ENCODE results near the gene ADAMTSL1.

The ADAMTSL1 gene

DNA sequence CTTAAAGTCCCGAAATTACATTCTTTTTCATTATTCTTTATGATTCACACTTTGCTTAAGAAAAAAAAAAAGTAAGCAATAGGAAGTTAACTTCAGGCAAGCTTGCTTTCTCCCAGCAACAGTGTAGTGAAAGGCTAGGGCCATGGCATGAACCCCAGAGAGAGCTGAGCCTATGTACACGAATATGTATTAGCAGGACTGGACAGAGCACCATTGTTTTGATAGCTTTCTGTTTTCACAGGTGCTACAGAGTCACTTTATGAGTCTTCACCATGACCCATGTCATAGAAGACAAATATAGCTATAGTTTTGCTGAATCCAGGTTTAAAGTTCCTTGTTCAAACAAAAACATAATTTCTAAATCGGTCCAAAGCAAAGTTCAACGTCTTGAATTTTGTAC is 199.2 kb downstream of the ADAMTSL1 start:
- no peak for DNase-seq

DNA sequence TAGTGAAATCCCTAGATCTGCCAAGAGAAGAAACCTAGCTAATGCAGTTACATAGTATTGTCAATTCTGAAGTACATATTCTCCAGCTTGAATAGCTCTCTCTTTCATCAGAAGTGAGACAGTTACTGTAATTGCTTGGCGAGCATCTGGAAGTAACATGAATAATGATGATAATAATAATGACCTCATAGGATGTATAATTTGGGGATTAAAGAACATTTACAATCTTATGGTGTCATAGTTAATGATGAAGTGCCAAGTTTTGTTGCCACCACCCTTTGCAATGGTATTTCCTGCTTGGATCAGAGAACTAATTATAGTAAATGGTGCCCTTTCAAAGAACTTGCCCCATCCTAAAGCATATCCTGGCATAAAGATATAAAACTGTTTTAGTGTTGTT is 201.4 kb downstream of the ADAMTSL1 start:
- no peak for DNase-seq

DNA sequence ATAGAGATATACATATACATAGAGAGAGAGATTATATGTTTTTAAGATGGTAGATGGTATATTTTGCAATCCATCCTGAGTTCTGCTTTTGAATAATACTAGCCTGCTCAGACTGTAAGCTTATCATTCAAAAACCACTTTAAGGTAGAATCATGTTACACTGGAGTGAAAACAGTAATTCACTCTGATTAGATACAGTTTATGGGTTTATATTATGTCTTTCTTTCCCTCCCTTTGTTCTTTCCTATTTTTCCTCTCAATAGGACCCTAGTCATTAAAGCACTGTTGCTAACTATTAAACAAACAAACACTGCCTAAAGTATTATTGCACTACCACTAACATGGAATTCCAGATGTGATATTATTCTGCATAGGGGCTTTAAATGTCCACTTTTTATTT is 202.0 kb downstream of the ADAMTSL1 start:
- no peak for DNase-seq

DNA sequence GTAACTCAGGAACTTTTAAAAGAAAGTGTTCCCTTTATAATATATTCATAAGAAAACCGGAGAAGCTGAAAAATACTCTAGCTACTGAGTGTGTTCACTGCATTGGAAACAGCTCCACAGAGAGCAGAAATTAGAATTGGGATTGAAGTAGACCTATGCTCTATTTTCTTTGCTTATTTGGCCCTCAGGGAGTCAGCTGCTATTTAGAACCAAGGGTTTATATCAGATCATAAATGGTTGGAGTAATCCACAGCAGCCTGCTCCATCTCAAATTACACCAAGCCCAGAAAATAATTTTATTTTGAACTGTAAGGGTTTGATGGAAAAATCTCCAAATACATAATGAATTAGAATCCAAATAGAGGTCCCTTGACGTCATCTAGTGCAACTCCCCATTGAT is 202.6 kb downstream of the ADAMTSL1 start:
- DNase-seq, result no peak

DNA sequence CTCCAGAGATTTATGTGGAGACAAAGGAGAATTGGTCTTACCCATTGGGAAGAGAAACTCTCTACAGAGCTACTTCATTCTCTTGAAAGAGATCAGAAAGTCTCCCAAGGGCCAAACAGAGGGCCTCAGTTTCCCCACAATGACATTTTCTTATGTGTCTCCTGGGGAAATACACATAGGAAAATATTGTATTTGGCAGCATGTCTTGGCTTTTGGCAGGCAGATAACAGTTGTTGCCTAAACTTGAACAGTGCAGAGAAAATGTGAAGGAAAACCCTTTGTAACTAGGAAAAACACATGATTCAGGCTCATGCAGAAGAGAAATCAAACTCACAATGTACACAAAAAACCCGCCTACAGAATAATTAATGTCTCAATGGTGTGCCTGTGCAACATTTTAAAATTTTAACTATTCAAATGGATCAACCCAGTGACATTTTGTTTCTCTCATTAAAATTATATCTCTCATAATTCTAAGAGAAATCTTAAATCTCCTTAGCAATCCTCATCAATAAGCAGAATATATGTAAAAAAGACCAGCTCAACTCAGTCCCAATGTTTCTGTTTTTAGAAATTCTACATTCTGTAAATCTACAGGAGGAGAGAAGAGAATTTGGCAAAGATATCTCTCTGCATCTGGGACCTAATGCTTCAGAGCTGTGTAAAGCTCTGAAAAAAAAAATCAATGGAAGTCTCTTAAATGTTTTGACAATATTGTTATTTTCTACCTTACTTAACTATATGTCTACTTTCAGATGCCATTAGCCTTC is 205.1 kb downstream of the ADAMTSL1 start:
- DNase-seq, result no peak

DNA sequence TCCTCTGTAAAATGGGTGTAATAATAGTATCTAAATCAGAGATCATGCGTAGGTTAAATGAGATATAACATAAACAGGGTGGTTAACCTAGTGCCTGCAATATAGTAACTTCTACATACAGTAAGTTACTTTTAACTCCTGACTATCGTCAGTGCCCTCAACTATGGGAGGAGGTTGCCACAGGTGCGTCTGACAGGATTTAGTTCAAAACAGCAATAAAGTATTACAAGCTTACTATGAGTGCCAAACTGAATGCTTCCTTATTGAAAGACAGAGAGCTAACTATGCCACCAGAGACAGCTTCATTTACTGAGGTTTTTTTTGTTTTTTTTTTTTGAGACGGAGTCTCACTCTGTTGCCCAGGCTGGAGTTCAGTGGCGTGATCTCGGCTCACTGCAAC is 209.0 kb downstream of the ADAMTSL1 start:
- DNase-seq, result no peak

DNA sequence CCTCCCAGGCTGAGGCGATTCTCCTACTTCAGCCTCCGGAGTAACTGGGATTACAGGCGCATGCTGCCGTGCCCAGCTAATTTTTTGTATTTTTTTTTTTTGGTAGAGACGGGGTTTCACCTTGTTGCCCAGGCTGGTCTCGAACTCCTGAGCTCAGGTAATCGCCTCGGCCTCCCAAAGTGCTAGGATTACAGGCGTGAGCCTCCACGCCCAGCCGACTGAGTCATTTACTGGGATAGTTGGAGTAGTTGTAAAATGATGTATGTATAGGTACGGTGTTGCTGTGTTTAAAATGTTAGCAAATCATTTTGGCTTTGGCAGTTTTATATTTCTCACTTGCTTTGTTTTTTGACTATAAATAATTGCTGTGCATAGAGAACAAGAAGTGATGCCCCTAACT is 209.4 kb downstream of the ADAMTSL1 start:
- no peak for DNase-seq

DNA sequence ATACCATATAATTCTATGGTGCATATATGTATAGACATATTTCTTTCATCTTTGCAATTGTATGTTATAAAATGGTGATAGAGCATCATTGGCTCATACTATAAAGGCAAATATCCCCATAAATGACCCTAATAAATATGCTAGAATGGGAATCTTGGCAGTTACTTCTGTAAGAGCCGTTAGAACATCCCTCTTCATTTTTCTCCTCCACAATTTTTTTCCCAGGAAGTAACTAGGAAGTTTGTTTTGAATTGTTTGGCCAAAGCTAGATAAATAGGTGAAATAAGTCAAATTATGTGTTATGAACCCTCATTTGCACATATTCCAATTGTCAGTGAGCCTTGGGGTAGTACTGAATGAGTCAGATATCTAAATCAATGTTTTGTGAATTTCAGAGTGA is 209.9 kb downstream of the ADAMTSL1 start:
- no peak for DNase-seq

DNA sequence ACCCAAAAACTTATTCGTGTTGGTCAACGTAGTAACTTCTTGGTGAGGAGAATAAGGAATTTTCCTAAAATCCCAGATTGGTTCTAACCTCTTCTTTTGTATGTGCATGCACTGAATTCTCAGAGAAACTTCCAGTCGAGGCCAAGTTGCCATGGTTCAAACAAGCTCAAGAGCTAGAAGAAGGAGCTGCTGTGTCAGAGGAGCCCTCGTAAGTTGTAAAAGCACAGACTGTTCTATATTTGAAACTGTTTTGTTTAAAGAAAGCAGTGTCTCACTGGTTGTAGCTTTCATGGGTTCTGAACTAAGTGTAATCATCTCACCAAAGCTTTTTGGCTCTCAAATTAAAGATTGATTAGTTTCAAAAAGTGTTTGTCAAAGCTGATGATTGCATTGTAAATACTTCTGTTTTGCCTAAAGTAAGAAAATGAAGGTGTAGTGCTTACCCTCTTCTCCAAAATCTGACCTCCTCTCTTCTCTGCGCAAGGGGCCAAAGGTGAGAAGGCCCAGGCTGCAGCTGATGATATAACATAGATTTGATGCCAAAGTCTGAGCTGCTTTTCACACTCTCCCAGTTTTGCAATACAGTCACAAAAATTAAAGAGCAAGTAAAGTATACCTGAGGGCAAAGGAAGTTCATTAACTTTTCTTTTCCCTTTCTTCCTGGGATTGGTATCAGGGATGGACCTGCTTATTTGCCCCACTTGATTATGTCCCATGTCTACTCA is 210.8 kb downstream of the ADAMTSL1 start:
- no peak for DNase-seq

DNA sequence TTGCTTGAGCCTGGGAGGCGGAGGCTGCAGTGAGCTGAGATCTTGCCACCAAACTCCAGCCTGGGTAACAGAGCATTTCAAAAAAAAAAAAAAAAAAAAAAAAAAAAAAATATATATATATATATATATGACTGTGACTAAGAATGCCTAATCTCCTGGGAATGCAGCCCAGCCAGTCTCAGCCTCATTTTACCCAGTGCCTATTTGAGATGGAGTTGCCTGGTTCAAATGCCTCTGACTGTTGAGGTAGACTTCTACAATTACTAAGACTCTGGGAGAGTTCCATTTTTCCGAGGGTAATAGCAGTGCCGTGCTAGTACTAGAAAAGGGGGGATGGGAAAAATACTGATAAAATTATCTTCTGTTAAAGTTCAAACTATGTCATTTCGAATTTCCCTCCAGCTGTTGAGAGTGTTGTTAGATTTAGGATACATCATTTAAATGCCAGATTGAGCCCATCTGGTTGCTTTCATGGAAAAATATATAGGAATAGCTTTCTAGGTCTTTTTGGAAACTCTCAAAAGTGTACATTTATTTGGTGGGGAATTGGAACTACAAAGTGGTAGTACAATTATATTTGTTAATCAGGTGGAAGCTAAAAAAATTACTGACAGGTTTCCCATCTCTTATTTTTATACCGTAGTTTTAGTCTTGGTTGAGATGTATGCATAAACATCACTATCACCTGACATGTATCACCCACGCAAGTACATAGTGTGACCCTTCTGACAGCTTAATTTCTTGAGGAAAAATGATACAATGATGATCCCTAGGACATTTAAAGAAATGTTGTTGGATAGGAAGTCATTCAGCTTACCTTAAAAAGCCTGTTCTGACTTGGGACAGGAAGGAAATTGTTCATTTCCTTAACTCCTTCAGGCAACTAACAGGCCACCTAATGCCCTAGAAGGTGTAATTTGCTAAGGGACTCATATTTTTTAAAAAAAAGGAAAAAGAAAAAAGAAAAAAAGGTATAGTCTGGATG is 214.9 kb downstream of the ADAMTSL1 start:
- no peak for DNase-seq

DNA sequence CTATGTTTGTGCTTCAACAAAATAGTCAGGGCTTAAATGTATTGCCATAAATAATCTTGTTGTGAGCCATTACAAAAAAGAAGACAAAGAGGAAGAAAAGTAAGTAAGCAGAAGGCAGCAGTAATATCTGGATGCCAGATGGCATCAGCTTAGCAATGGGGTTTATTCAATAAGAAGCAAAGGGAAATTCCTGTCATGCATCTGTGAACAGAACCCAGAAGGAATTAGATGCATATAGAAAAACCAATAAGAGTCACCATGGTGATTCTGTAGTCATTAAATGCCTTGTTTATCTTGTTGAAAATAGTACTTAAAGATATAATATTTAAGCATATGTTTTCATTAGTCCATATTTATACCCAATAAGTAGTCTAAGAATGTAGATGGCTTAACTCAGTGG is 216.0 kb downstream of the ADAMTSL1 start:
- DNase-seq, result no peak

DNA sequence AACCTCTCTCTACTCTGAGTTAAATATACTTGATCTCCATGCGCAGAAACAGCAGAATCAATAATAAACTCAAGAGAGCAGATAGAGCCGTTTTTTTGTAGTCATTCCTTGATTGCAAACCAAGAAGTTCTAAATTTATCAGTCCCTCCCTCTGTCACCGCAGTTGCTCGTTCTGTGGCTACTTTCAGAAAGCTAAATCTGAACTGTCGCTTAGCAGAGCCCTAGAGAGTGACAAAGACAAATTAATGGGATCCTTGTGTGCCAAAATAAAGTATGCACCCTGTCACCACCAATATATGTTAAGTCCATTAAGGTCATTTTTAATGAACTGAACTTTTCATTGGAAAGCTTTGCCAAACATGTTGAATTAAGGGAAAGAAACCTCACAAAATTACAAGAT is 218.3 kb downstream of the ADAMTSL1 start:
- DNase-seq, result no peak

DNA sequence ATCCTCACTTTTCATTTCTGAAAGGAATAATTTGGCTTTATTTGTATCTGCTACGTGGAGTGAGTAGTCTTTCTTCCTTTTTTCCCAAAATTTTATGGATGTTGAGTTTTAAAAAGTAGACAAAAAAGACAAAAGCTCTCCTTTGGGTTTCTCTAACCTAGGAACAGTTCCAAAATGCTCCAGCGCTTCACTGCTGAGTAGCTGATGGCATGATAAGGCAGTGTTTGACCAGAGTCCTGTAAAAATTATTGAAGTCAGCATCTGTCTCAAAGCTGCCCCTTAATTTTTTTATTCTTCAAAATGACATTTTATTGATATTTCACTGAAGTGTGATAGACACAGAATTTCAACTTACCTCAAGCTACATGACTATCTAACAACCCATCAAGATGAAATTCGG is 219.0 kb downstream of the ADAMTSL1 start:
- DNase-seq, result no peak

DNA sequence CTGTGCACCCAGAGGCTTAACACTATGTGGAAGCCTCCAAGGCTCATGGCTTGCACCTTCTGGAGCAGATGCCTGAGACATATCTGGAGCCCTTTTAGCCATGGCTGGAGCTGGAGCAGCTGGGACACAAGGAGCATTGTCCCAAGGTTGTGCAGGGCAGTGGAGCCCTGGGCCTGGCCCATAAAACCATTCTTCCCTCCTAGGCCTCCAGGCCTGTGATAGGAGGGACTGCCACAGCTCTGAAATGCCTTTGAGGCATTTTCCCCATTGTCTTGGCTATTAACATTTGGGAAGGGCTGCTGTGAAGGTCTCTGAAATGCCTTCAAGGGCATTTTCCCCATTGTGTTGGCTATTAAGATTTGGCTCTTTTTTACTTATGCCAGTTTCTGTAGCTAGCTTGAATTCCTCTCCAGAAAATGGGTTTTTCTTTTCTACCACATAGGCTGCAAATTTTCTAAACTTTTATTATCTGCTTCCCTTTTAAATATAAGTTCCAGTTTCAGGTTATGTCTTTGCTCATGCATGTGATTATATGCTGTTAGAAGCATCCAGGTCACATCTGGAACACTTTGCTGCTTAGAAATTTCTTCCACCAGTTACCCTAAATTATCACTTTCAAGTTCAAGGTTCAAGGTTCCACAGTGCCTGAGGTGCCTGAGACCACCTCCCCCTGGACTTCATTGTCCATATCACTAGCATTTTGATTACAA is 221.2 kb downstream of the ADAMTSL1 start:
- DNase-seq, result no peak

DNA sequence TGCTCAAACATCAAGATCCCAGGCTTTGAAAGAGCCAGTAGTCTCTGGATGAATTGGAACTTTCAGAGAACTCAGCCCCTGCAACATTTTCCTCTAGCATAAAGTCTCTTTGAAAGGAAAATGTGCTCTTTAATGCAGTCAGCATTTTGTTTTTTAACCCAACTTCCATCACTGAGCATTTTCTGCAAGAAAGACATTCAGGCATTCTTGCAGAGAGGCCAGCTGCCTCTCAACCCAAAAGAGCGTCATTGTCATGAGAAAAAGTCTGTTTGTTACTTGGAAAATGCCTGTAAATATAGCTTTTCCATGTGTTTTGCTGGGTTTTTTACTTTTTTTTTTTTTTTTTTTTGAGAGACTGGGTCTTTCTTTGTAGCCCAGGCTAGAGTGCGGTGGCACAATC is 225.0 kb downstream of the ADAMTSL1 start:
- no peak for DNase-seq

DNA sequence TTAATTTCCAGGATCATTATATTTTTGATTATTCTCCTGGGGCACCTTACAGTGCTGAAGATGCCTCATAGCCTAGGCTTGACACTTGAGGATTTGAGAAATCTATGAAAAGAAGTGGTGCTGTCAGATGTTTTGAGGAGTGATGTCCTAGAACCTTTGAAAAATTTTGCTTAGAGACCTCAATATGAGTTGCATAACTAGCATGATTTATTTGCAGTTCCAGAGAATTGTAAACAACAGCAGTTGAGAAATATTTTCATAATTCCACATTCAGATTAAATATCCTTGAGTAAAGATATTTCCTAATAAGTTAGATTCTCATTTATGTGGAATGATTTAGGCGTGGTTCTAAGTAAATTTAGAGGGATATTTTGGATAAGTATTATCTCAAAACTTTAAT is 225.8 kb downstream of the ADAMTSL1 start:
- DNase-seq, result no peak

DNA sequence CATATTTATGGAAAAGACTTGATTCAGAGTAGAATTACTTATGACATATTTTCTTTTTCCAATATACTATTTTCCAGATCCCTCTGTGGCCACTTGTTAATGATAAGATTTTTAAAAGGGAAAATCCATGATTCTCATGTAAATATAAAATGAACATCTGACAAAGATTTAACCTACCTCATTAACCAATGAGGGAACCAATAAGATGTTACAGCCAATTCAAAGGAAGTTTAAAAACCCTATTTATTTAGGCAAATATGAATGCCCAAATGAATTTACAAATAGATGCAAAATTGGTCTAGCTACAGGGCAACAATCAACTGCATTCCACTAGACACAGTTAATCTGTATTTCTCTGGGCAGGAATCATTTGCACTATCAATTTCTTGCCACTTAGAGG is 226.8 kb downstream of the ADAMTSL1 start:
- DNase-seq, result no peak

DNA sequence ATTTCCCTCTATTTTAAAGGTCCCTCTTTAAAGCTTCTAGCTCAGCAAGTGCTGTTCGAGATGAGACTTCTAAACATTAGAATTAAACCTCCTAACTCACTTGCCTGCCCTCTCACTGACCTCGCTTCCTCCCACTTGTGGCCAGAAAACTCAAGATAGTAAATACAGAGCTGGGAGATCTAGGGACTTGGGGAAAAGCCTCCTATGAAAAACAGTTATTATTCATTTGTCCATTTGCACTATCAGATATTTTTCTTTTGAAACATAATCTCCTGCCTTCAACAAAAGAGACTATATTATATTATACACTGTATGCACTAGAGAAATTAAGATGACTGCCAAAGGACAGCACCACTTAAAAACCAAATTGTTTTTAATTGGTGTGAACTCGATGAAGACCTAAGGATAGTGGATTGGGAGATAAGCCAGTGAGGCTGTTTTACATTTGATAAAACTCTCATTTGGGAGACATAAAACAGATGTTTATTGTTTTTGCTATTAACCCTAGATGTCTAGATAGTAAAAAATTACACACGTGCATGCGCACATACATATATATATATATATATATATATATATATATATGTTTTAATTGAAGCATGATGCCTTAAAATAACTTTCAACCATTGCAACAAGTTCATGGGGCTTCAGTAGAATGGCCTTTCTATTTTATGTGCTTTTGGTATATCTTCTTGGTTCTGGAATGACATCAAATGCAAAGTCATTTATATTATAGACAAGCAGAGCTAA is 229.4 kb downstream of the ADAMTSL1 start:
- peak; percentile 61 for DNase-seq

DNA sequence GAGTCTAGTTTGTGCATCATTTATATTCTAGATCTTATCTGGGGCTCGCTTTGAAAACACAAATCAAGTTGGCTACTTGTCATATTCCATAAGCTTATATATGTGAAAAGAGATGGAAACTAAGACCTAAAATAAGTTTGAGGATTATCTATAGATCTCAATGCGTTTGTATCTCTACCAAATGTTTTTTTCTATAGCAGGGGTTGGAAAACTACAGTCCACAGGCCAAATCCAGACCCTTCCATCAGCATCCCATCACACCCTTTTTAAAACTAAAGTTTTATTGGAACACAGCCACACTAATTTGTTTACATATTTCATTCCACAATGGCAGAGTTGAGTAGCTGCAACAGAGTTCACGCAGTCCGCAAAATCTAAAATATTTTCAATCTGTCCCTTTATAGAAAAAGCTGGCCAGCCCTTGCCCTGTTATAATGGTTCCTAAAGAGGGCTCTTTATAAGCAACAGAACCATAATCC is 230.0 kb downstream of the ADAMTSL1 start:
- DNase-seq, result no peak

DNA sequence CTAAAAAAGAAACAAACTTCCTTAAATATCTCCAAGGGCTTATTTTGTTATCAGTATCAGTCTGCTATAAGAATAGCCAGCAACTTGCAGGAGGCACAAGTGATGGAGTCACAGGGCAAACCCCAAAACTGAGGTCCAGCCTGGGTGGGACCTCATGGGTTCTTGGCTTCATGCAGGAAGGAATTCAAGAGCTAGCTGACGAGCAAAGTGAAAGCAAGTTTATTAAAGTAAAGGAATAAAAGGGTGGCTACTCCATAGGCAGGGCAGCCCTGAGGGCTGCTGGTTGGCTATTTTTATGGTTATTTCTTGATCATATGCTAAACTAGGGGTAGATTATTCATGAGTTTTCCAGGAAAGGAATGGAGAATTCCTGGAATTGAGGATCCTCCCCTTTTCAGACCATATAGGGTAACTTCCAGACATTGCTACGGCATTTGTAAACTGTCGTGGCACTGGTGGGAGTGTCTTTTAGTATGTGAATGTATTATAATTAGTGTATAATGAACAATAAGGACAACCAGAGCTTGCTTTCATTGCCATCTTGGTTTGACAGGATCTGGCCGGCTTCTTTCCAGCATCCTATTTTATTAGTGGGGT is 231.9 kb downstream of the ADAMTSL1 start:
- no peak for DNase-seq

DNA sequence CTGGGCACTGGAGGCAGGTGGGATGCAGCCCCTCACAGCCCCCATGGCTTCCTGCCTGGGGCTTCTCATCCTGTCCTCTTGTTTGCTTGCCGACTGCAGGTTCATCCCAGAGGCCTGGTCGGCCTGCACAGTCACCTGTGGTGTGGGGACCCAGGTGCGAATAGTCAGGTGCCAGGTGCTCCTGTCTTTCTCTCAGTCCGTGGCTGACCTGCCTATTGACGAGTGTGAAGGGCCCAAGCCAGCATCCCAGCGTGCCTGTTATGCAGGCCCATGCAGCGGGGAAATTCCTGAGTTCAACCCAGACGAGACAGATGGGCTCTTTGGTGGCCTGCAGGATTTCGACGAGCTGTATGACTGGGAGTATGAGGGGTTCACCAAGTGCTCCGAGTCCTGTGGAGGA is 232.7 kb downstream of the ADAMTSL1 start:
- DNase-seq, result no peak
